ES-I3 (cell line): ENCODE data around the gene NR1I3.

Experiments
- H3K36me3 ChIP-seq: 2 replicates; pipeline ENCODE4 v1.6.1; 2013; ENCODE audit warnings: mild to moderate bottlenecking, low read length, control low read depth, moderate library complexity; ENCODE audit not compliant: insufficient read depth
- H3K4me1 ChIP-seq: 2 replicates; pipeline ENCODE4 v1.6.1; 2013; ENCODE audit warnings: mild to moderate bottlenecking, control low read depth, low read length; ENCODE audit not compliant: insufficient read depth
- H3K9ac ChIP-seq: 2 replicates; pipeline ENCODE4 v1.6.1; 2013; ENCODE audit warnings: low read depth, mild to moderate bottlenecking, low read length, moderate library complexity
- H3K9me3 ChIP-seq: 2 replicates; pipeline ENCODE4 v1.6.1; 2013; ENCODE audit warnings: mild to moderate bottlenecking, low read length, moderate library complexity; ENCODE audit not compliant: control insufficient read depth, insufficient read depth

Gene NR1I3

DNA sequence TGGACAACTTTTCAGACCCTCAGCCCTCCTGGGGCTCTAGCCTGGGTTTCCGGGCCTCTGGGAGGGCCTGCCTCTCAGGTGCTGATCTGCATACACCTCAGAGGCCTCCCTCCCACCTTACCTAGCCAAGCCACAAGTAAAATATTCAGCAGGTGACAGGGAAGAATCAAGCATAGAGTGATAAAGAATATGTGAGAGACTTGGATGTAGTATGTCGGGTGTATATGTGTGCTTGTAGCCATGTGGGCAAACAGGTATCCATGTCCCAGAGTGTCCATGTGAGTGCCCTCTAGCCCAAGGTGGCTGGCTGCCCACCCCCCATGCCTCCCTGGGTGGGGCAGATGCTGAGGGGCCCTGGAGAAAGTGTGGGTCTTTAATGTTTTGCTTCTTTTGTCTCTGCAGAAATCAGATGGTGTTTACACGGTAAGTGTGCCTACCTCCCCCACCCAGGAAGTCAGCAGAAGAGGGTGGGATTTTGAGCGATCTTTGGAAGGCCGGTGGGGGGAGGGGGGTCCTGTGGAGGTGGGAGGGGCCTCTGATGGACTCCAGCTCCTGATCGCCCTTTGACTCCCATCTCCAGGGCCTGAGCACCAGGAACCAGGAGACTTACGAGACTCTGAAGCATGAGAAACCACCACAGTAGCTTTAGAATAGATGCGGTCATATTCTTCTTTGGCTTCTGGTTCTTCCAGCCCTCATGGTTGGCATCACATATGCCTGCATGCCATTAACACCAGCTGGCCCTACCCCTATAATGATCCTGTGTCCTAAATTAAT, 19.5 kb downstream of the NR1I3 start:
- peaks cover 8% of the 10 kb centered on the region for H3K36me3 ChIP-seq
- no peak overlapping the region for H3K9ac ChIP-seq
- peaks cover 23% of the 10 kb centered on the region for H3K4me1 ChIP-seq
- H3K9me3 ChIP-seq: no peaks in the 10 kb centered on the region

- peaks cover 12% of the 10 kb centered on the region for H3K36me3 ChIP-seq
- no peak overlapping the region for H3K9ac ChIP-seq
- H3K9me3 ChIP-seq: no peaks in the 10 kb centered on the region
- H3K4me1 ChIP-seq: peaks cover 23% of the 10 kb centered on the region
These were observed 20.2 kb downstream of the NR1I3 start for GRCh38 chr1:161217831-161218230.

DNA sequence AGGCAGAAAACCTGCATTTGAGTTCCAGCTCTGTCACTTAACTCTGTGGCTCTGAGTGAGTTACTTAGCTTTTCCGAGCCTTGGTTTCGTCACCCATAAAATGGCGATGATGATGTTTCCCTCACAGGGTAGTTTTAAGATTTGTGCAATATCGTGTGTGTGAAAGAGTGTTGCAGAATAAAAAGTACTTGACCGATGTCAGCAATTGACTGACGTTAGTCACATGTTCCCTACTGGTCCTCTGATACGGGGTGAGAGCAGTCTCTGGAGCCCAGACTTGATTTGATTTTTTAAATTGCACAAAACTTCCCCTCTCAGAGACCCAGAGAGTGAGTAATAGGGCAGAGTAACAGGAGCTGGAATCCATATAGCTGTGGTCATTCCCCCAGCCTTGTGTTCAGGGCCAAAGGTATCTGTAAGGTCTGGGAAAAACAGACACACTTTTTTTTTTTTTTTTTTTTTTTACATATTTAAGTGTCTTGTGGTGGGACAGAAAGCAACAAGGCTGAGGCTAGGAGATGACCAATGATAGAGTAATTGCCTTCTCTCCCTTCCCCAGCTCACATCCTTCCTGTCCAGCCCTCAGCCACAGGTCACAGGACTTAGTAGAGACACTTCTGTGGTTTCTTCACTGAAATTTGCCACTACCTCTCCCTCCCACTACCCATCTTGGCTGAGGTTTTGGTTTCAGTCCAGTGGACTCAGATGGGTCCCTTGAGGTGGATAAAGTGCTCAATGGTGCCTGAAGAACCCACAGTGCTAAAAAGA, 20.9 kb downstream of the NR1I3 start:
- peaks cover 23% of the 10 kb centered on the region for H3K4me1 ChIP-seq
- no peaks in the 10 kb centered on the region for H3K9me3 ChIP-seq
- no peak overlapping the region for H3K9ac ChIP-seq
- peaks cover 14% of the 10 kb centered on the region for H3K36me3 ChIP-seq

GRCh38 chr1:161215076-161215475, 22.9 kb downstream of the NR1I3 start, which contains the start of gene FCER1G:
TSS of gene FCER1G (plus strand) at chr1:161215295. CDS start at chr1:161215322, 27 bp downstream.
- Histone ChIP-seq H3K9ac (no peak within 1 kb of the TSS), H3K4me1 (peaks cover 25% of the 10 kb centered on the region), H3K9me3 (no peaks in the 10 kb centered on the region), H3K36me3 (peaks cover 33% of the 10 kb centered on the region)

- Histone ChIP-seq H3K36me3 (peaks cover 35% of the 10 kb centered on the region), H3K9me3 (no peaks in the 10 kb centered on the region), H3K9ac (no peak overlapping the region), H3K4me1 (peaks cover 27% of the 10 kb centered on the region)
These were observed 23.6 kb downstream of the NR1I3 start for GRCh38 chr1:161214369-161214768.

DNA sequence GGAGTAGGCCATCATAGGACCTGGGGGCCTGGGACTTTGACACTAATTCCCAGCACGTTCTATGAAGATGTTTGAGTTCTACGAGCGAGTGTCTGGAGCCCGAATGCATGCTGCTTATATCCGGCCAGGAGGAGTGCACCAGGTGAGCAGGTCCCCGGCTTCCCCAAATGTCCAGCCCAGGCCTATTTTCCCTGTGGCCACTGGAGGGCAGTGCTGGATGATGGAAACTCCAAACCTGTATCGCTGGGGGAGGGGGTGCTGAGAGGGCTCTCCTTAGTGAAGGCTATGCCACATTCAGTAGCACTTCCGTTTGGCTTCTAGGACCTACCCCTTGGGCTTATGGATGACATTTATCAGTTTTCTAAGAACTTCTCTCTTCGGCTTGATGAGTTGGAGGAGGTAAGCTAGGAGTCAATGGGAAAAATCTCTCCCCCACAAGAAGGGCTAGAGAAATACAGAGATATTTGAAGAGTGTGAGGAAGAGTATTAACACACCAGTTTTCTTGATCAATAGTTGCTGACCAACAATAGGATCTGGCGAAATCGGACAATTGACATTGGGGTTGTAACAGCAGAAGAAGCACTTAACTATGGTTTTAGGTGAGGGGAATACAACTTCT, 28.1 kb downstream of the NR1I3 start:
- Histone ChIP-seq H3K9me3 (no peaks in the 10 kb centered on the region), H3K36me3 (peaks cover 45% of the 10 kb centered on the region), H3K4me1 (peaks cover 5% of the 10 kb centered on the region), H3K9ac (no peak overlapping the region)

GRCh38 chr1:161207173-161207572, 30.8 kb downstream of the NR1I3 start:
- Histone ChIP-seq H3K36me3 (peaks cover 31% of the 10 kb centered on the region), H3K4me1 (peaks cover 5% of the 10 kb centered on the region), H3K9me3 (no peaks in the 10 kb centered on the region), H3K9ac (no peak overlapping the region)

DNA sequence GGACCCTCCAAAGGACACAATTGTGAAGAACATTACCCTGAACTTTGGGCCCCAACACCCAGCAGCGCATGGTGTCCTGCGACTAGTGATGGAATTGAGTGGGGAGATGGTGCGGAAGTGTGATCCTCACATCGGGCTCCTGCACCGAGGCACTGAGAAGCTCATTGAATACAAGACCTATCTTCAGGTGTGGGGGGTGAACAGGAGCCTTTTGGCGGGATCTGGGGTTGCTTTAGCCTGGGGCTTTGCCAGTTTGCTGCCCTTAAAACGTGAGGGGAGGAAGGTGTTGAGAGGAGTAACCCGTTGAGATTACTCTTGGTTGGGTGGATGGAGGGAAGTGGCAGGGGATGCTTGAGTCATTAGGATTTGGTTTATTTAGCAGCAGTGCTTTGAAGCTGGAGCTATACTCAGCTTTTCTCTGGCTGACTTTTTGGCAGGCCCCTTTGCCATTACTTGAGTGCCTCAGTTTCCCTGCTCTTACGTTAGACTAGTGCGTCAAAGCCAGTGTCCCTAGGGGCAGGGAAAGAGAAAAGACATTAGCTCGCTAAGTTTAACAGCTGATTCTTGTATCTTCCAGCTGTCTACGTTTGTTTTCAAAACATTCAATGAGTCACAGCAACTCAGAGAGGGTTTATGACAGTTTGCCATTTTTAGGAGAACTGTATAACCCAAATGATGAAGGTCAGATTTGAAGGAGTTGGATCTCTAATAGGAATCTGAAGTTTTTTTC, 31.4 kb downstream of the NR1I3 start:
- Histone ChIP-seq H3K36me3 (peaks cover 26% of the 10 kb centered on the region), H3K4me1 (peaks cover 6% of the 10 kb centered on the region), H3K9me3 (no peaks in the 10 kb centered on the region), H3K9ac (no peak overlapping the region)

- Histone ChIP-seq H3K9me3 (no peaks in the 10 kb centered on the region), H3K9ac (peak within 1 kb of the TSS; percentile 97), H3K36me3 (peaks cover 8% of the 10 kb centered on the region), H3K4me1 (peaks cover 23% of the 10 kb centered on the region)
These were observed 35.9 kb downstream of the NR1I3 start, which contains the start of gene NDUFS2 for GRCh38 chr1:161201836-161202712. TSS of gene NDUFS2 (plus strand) at chr1:161202367. CDS start at chr1:161202386, 19 bp downstream.

- no peaks in the 10 kb centered on the region for H3K9me3 ChIP-seq
- H3K36me3 ChIP-seq: peaks cover under 1% of the 10 kb centered on the region
- H3K9ac ChIP-seq: peak overlapping the region; percentile 97
- peaks cover 23% of the 10 kb centered on the region for H3K4me1 ChIP-seq
These were observed 36.8 kb downstream of the NR1I3 start for GRCh38 chr1:161200992-161201835.

DNA sequence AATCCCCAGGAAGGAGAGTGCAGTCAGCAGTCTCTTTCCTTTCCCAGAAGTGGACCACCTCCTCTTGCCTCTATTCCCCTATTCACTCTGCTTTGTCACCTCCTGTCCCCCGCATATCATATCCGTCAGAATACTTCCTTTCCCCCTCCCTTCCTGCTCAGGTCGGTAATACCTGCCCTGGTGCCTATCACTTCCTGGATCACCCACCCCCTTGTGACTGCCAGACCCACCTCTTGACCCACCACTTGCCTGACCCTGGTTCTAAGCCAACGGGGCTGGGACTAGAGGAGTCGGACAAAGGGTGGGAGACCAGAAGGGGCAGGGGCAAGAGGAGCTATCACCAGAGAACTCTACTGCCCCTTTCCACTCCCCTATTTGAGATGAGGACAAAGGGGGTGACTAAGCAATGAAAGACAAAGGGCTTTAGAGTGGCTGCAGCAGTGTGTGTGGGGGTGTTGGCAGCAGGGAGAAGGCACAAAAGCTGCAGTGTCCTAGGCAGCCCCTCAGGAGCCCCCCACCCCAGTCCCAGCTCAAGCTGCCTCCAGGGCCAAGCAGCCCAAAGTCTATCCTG, 37.5 kb downstream of the NR1I3 start:
- no peaks in the 10 kb centered on the region; the same call in 1 of the 2 replicates for H3K36me3 ChIP-seq
- peak overlapping the region; percentile 97 for H3K9ac ChIP-seq
- peaks cover 23% of the 10 kb centered on the region for H3K4me1 ChIP-seq
- H3K9me3 ChIP-seq: no peaks in the 10 kb centered on the region

DNA sequence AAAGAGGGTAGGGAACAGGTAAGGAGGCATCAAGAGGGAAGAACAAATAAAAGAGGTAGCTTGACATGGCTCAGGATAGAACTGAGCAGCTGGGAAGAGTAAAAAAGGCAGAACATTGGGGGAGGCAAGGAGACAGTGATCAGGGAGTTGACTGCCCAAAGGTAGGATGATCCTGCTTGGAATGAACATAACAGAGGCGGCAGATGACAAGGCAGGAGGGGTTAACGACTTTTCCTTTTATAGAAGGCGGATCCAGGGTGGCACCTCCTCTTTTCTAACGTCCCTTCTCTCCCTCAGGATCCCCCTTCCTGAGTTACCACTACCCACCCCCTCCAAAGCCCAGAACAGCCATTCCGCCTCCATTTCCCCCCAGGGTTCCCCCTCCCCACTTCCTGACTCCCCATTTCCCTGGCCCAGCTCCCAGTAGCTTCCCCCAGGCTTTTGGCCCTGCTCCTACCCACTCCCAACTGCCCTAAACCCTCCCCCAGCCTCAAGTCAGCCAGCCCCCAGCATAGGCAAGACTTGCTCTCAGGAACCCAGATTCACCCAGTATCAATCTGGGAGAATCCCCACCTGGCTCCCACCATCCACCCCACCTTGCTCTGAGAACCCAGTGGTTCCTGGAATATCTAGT, 38.4 kb downstream of the NR1I3 start:
- H3K9ac ChIP-seq: peak overlapping the region; percentile 97
- no peaks in the 10 kb centered on the region for H3K9me3 ChIP-seq
- peaks cover 4% of the 10 kb centered on the region for H3K36me3 ChIP-seq
- H3K4me1 ChIP-seq: peaks cover 23% of the 10 kb centered on the region
